Mammary epithelial cell (primary cell): ENCODE data around the gene TAC3.
"Not testable (repeated sequence)": the region's sequence is repeated elsewhere in the genome, so short reads cannot be mapped to it uniquely, and the experiment has no call there.

Experiments
- EZH2 ChIP-seq: IDR thresholded peaks from 2 replicates; pipeline ENCODE4 v1.6.1; 2012; ENCODE audit warnings: low read length, inconsistent platforms, borderline replicate concordance
- TF ChIP-seq, protein P1 (sequence below), 2 donors: IDR thresholded peaks in 1 of 2; conservative IDR thresholded peaks in 1 of 2; 2 replicates each; pipeline ENCODE4 v1.5.1; 2011 to 2012; ENCODE audit warnings: inconsistent platforms in 2 of 2, low read length in 2 of 2, mild to moderate bottlenecking in 2 of 2, control low read depth in 1 of 2, low read depth in 1 of 2; ENCODE audit not compliant: insufficient read depth in 1 of 2; ENCODE audit errors: extremely low read depth in 1 of 2

DNA sequence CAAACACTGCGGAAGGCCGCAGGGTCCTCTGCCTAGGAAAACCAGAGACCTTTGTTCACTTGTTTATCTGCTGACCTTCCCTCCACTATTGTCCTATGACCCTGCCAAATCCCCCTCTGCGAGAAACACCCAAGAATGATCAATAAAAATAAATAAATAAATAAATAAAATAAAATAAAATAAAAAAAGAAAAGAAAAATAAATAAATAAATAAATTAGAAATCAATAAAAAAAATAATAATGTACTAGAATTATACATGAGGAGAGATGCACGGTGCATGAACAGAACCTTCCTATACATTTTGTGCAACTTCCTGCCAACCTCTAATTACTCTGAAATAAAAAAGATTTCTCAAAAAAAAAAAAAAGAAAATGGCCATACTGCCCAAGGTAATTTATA is 51.2 kb downstream of the TAC3 start:
- TF ChIP-seq, protein P1, sequence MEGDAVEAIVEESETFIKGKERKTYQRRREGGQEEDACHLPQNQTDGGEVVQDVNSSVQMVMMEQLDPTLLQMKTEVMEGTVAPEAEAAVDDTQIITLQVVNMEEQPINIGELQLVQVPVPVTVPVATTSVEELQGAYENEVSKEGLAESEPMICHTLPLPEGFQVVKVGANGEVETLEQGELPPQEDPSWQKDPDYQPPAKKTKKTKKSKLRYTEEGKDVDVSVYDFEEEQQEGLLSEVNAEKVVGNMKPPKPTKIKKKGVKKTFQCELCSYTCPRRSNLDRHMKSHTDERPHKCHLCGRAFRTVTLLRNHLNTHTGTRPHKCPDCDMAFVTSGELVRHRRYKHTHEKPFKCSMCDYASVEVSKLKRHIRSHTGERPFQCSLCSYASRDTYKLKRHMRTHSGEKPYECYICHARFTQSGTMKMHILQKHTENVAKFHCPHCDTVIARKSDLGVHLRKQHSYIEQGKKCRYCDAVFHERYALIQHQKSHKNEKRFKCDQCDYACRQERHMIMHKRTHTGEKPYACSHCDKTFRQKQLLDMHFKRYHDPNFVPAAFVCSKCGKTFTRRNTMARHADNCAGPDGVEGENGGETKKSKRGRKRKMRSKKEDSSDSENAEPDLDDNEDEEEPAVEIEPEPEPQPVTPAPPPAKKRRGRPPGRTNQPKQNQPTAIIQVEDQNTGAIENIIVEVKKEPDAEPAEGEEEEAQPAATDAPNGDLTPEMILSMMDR (conservative IDR thresholded peaks at IDR 0.05 in 1 of 2, IDR thresholded peaks at IDR 0.05 in 1 of 2; ENCODE audit: extremely low read depth in 1 of 2, insufficient read depth in 1 of 2, low read depth in 1 of 2, low read length in 2 of 2), result not testable (repeated sequence)
- TF ChIP-seq EZH2, result not testable (repeated sequence)
